ENCODE data around the gene LRIG1. TPM values are rescaled to one million over a fixed set of nuclear protein-coding genes. Genes with fewer than 3 reads are reported as not detected.

Gene LRIG1
- total and polyA plus RNA-seq, 2 donors (not counting 1 experiment from before 2014, with no cell fraction given) = 27.9 to 104 TPM

GRCh38 chr3:66413151-66413751 lies 87.6 kb downstream of the LRIG1 start:
- H3K4me3 ChIP-seq (replicated peaks in 1 of 4; ENCODE audit: control extremely low read depth in 1 of 4, insufficient read depth in 1 of 4, low read depth in 3 of 4, low read length in 4 of 4) = no peak overlapping the region
- H4K20me1 ChIP-seq (ENCODE audit: control insufficient read depth, extremely low read depth, insufficient read depth, low read length) = no peaks in the 10 kb centered on the region
- H3K79me2 ChIP-seq (ENCODE audit: control insufficient read depth, insufficient read depth, low read length) = no peaks in the 10 kb centered on the region
- peaks cover 11% of the 10 kb centered on the region for H3K36me3 ChIP-seq (ENCODE audit: control insufficient read depth, insufficient read depth, low read length)
- TF ChIP-seq EZH2 (IDR thresholded peaks at IDR 0.05; ENCODE audit: low read length, missing control alignments) (no peak), CTCF (conservative IDR thresholded peaks at IDR 0.05 in 1 of 2, IDR thresholded peaks at IDR 0.05 in 1 of 2; ENCODE audit: low read depth in 1 of 2, low read length in 2 of 2) (no peak)
- peaks cover 27% of the 10 kb centered on the region for H3K4me1 ChIP-seq (ENCODE audit: control insufficient read depth, extremely low read depth, insufficient read depth, low read length)
- peak overlapping the region; percentile 91 for H3K27ac ChIP-seq (ENCODE audit: insufficient read depth, low read length)
- no peak overlapping the region for H2AFZ ChIP-seq (ENCODE audit: low read length)
- DNase-seq (ENCODE audit: low read depth in 2 of 2) = peak; percentile 90 to 98
- peak overlapping the region; percentile 44 for H3K4me2 ChIP-seq (ENCODE audit: extremely low read depth, insufficient read depth, low read length)
- H3K9me3 ChIP-seq (ENCODE audit: control insufficient read depth, insufficient read depth, low read depth, low read length) = no peaks in the 10 kb centered on the region
- no peak overlapping the region for H3K9ac ChIP-seq (ENCODE audit: insufficient read depth, low read length)
- H3K27me3 ChIP-seq (ENCODE audit: control insufficient read depth, insufficient read depth, low read length) = no peaks in the 10 kb centered on the region

- Histone ChIP-seq H4K20me1 (ENCODE audit: control insufficient read depth, extremely low read depth, insufficient read depth, low read length) (no peaks in the 10 kb centered on the region), H2AFZ (ENCODE audit: low read length) (no peak overlapping the region), H3K4me2 (ENCODE audit: extremely low read depth, insufficient read depth, low read length) (peak overlapping the region; percentile 50), H3K27me3 (ENCODE audit: control insufficient read depth, insufficient read depth, low read length) (no peaks in the 10 kb centered on the region), H3K4me3 (replicated peaks in 1 of 4; ENCODE audit: control extremely low read depth in 1 of 4, insufficient read depth in 1 of 4, low read depth in 3 of 4, low read length in 4 of 4) (no peak overlapping the region), H3K9me3 (ENCODE audit: control insufficient read depth, insufficient read depth, low read depth, low read length) (no peaks in the 10 kb centered on the region), H3K9ac (ENCODE audit: insufficient read depth, low read length) (no peak overlapping the region), H3K36me3 (ENCODE audit: control insufficient read depth, insufficient read depth, low read length) (peaks cover 12% of the 10 kb centered on the region), H3K79me2 (ENCODE audit: control insufficient read depth, insufficient read depth, low read length) (no peaks in the 10 kb centered on the region), H3K4me1 (ENCODE audit: control insufficient read depth, extremely low read depth, insufficient read depth, low read length) (peaks cover 33% of the 10 kb centered on the region), H3K27ac (ENCODE audit: insufficient read depth, low read length) (peak overlapping the region; percentile 91)
- TF ChIP-seq CTCF (conservative IDR thresholded peaks at IDR 0.05 in 1 of 2, IDR thresholded peaks at IDR 0.05 in 1 of 2; ENCODE audit: low read depth in 1 of 2, low read length in 2 of 2) (no peak), EZH2 (IDR thresholded peaks at IDR 0.05; ENCODE audit: low read length, missing control alignments) (no peak)
- DNase-seq (ENCODE audit: low read depth in 2 of 2) = no peak
Observed at GRCh38 chr3:66411961-66412887, 88.6 kb downstream of the LRIG1 start.

GRCh38 chr3:66411474-66411873 lies 89.3 kb downstream of the LRIG1 start:
- no peaks in the 10 kb centered on the region for H3K27me3 ChIP-seq (ENCODE audit: control insufficient read depth, insufficient read depth, low read length)
- TF ChIP-seq CTCF (conservative IDR thresholded peaks at IDR 0.05 in 1 of 2, IDR thresholded peaks at IDR 0.05 in 1 of 2; ENCODE audit: low read depth in 1 of 2, low read length in 2 of 2) (no peak), EZH2 (IDR thresholded peaks at IDR 0.05; ENCODE audit: low read length, missing control alignments) (no peak)
- DNase-seq (ENCODE audit: low read depth in 2 of 2) = no peak
- H3K36me3 ChIP-seq (ENCODE audit: control insufficient read depth, insufficient read depth, low read length) = peaks cover 15% of the 10 kb centered on the region
- H3K4me3 ChIP-seq (replicated peaks in 1 of 4; ENCODE audit: control extremely low read depth in 1 of 4, insufficient read depth in 1 of 4, low read depth in 3 of 4, low read length in 4 of 4) = no peak overlapping the region
- H2AFZ ChIP-seq (ENCODE audit: low read length) = no peak overlapping the region
- H3K9ac ChIP-seq (ENCODE audit: insufficient read depth, low read length) = no peak overlapping the region
- no peaks in the 10 kb centered on the region for H3K9me3 ChIP-seq (ENCODE audit: control insufficient read depth, insufficient read depth, low read depth, low read length)
- peak overlapping the region; percentile 27 for H3K27ac ChIP-seq (ENCODE audit: insufficient read depth, low read length)
- H3K79me2 ChIP-seq (ENCODE audit: control insufficient read depth, insufficient read depth, low read length) = no peaks in the 10 kb centered on the region
- no peak overlapping the region for H3K4me2 ChIP-seq (ENCODE audit: extremely low read depth, insufficient read depth, low read length)
- peaks cover 32% of the 10 kb centered on the region for H3K4me1 ChIP-seq (ENCODE audit: control insufficient read depth, extremely low read depth, insufficient read depth, low read length)
- H4K20me1 ChIP-seq (ENCODE audit: control insufficient read depth, extremely low read depth, insufficient read depth, low read length) = no peaks in the 10 kb centered on the region
